Stimulated activated memory B cell treated with anti-CD40 and anti-IgM and Interleukin-4, amounts not matched to agents 10 μg/mL and 1 μg/mL and 100 μg/mL, for 72 hours (primary cell): Measurements from ENCODE around the gene IL21R.

Experiments
- ATAC-seq: fragments of 150-1000 bp; cut with Tn5 transposase; 2 replicates; pipeline ENCODE4 v1.10.0; 2021
- H3K27ac Mint-ChIP-seq: one replicate; pipeline ENCODE4 v1.8.0; 2022; ENCODE audit warnings: mild to moderate bottlenecking, mixed read lengths
- H3K27me3 Mint-ChIP-seq: one replicate; pipeline ENCODE4 v1.8.0; 2022; ENCODE audit warnings: mixed read lengths
- H3K36me3 Mint-ChIP-seq: one replicate; pipeline ENCODE4 v1.8.0; 2022; ENCODE audit warnings: mixed read lengths
- H3K4me1 Mint-ChIP-seq: one replicate; pipeline ENCODE4 v1.8.0; 2022; ENCODE audit warnings: mixed read lengths
- H3K4me3 Mint-ChIP-seq: one replicate; pipeline ENCODE4 v1.8.0; 2022; ENCODE audit warnings: mild to moderate bottlenecking, moderate library complexity, mixed read lengths
- H3K9me3 Mint-ChIP-seq: one replicate; pipeline ENCODE4 v1.8.0; 2022; ENCODE audit warnings: mixed read lengths

The IL21R gene

GRCh38 chr16:27401768-27402568 is at the start of gene IL21R:
IL21R (plus strand) TSS chr16:27402174; CDS start chr16:27430072, 27,898 bp downstream.
- ATAC-seq: peak; percentile 80

GRCh38 chr16:27353853-27354252 is 48.1 kb upstream of the IL21R start:
- H3K4me1 Mint-ChIP-seq: no peaks in the 10 kb centered on the region
- no peaks in the 10 kb centered on the region for H3K27me3 Mint-ChIP-seq
- peaks cover 1% of the 10 kb centered on the region for H3K9me3 Mint-ChIP-seq
- peaks cover 92% of the 10 kb centered on the region for H3K36me3 Mint-ChIP-seq
- no peak overlapping the region for H3K4me3 Mint-ChIP-seq
- no peak overlapping the region for H3K27ac Mint-ChIP-seq
- no peak for ATAC-seq

More at GRCh38 chr16:27401768-27402568, at the start of gene IL21R:
- peaks cover 6% of the 10 kb centered on the region for H3K9me3 Mint-ChIP-seq
- H3K27me3 Mint-ChIP-seq: no peaks in the 10 kb centered on the region
- H3K4me1 Mint-ChIP-seq: peaks cover 80% of the 10 kb centered on the region
- peak within 1 kb of the TSS; percentile 98 for H3K4me3 Mint-ChIP-seq
- peak within 1 kb of the TSS; percentile 94 for H3K27ac Mint-ChIP-seq
- H3K36me3 Mint-ChIP-seq: peaks cover 41% of the 10 kb centered on the region

- ATAC-seq: no peak
- Mint-ChIP-seq H3K27me3 (no peaks in the 10 kb centered on the region), H3K36me3 (peaks cover 83% of the 10 kb centered on the region), H3K4me1 (no peaks in the 10 kb centered on the region), H3K27ac (no peak overlapping the region), H3K4me3 (no peak overlapping the region), H3K9me3 (peaks cover 2% of the 10 kb centered on the region)
Measured at GRCh38 chr16:27355610-27356009, 46.4 kb upstream of the IL21R start.

- no peak for ATAC-seq
- peaks cover 83% of the 10 kb centered on the region for H3K36me3 Mint-ChIP-seq
- no peaks in the 10 kb centered on the region for H3K4me1 Mint-ChIP-seq
Measured at GRCh38 chr16:27356794-27357193, 45.2 kb upstream of the IL21R start.

GRCh38 chr16:27359051-27359450 is 42.9 kb upstream of the IL21R start:
- peaks cover 8% of the 10 kb centered on the region for H3K4me1 Mint-ChIP-seq
- H3K36me3 Mint-ChIP-seq: peaks cover 89% of the 10 kb centered on the region
- no peak overlapping the region for H3K4me3 Mint-ChIP-seq
- H3K27ac Mint-ChIP-seq: no peak overlapping the region
- no peaks in the 10 kb centered on the region for H3K27me3 Mint-ChIP-seq
- ATAC-seq: no peak
- H3K9me3 Mint-ChIP-seq: peaks cover 2% of the 10 kb centered on the region

More at GRCh38 chr16:27356794-27357193, 45.2 kb upstream of the IL21R start:
- Mint-ChIP-seq H3K4me3 (no peak overlapping the region), H3K9me3 (peaks cover 2% of the 10 kb centered on the region), H3K27ac (no peak overlapping the region), H3K27me3 (no peaks in the 10 kb centered on the region)

- H3K4me3 Mint-ChIP-seq: no peak overlapping the region
- H3K27ac Mint-ChIP-seq: no peak overlapping the region
- no peaks in the 10 kb centered on the region for H3K27me3 Mint-ChIP-seq
- ATAC-seq: no peak
- H3K4me1 Mint-ChIP-seq: peaks cover 13% of the 10 kb centered on the region
- H3K36me3 Mint-ChIP-seq: peaks cover 90% of the 10 kb centered on the region
- peaks cover 2% of the 10 kb centered on the region for H3K9me3 Mint-ChIP-seq
Measured at GRCh38 chr16:27359615-27360014, 42.4 kb upstream of the IL21R start.

- H3K9me3 Mint-ChIP-seq: peaks cover 2% of the 10 kb centered on the region
- peaks cover 20% of the 10 kb centered on the region for H3K4me1 Mint-ChIP-seq
- no peak overlapping the region for H3K27ac Mint-ChIP-seq
- H3K36me3 Mint-ChIP-seq: peaks cover 74% of the 10 kb centered on the region
- no peak overlapping the region for H3K4me3 Mint-ChIP-seq
- ATAC-seq: no peak
- H3K27me3 Mint-ChIP-seq: no peaks in the 10 kb centered on the region
Measured at GRCh38 chr16:27361987-27362386, 40.0 kb upstream of the IL21R start.

- peaks cover 2% of the 10 kb centered on the region for H3K9me3 Mint-ChIP-seq
Measured at GRCh38 chr16:27362570-27363245, 39.3 kb upstream of the IL21R start.

GRCh38 chr16:27363246-27363632 is 38.7 kb upstream of the IL21R start:
- no peak for ATAC-seq
- H3K9me3 Mint-ChIP-seq: peaks cover 2% of the 10 kb centered on the region
- H3K27ac Mint-ChIP-seq: peak overlapping the region; percentile 57
- H3K36me3 Mint-ChIP-seq: peaks cover 63% of the 10 kb centered on the region
- H3K4me3 Mint-ChIP-seq: no peak overlapping the region
- H3K4me1 Mint-ChIP-seq: peaks cover 31% of the 10 kb centered on the region
- H3K27me3 Mint-ChIP-seq: no peaks in the 10 kb centered on the region

More at GRCh38 chr16:27362570-27363245, 39.3 kb upstream of the IL21R start:
- Mint-ChIP-seq H3K4me3 (no peak overlapping the region), H3K27ac (no peak overlapping the region), H3K4me1 (peaks cover 26% of the 10 kb centered on the region), H3K36me3 (peaks cover 68% of the 10 kb centered on the region), H3K27me3 (no peaks in the 10 kb centered on the region)
- no peak for ATAC-seq

- H3K27ac Mint-ChIP-seq: peak overlapping the region; percentile 57
- peaks cover 2% of the 10 kb centered on the region for H3K9me3 Mint-ChIP-seq
- no peak overlapping the region for H3K4me3 Mint-ChIP-seq
- peaks cover 37% of the 10 kb centered on the region for H3K4me1 Mint-ChIP-seq
- ATAC-seq: no peak
- no peaks in the 10 kb centered on the region for H3K27me3 Mint-ChIP-seq
- H3K36me3 Mint-ChIP-seq: peaks cover 57% of the 10 kb centered on the region
Measured at GRCh38 chr16:27363797-27364196, 38.2 kb upstream of the IL21R start.

- H3K4me3 Mint-ChIP-seq: no peak overlapping the region
- no peak overlapping the region for H3K27ac Mint-ChIP-seq
- H3K4me1 Mint-ChIP-seq: peaks cover 38% of the 10 kb centered on the region
- H3K36me3 Mint-ChIP-seq: peaks cover 49% of the 10 kb centered on the region
- H3K9me3 Mint-ChIP-seq: no peaks in the 10 kb centered on the region
- H3K27me3 Mint-ChIP-seq: no peaks in the 10 kb centered on the region
- ATAC-seq: no peak
Measured at GRCh38 chr16:27364493-27365141, 37.4 kb upstream of the IL21R start.

- H3K27ac Mint-ChIP-seq: no peak overlapping the region
- H3K4me3 Mint-ChIP-seq: no peak overlapping the region
- no peaks in the 10 kb centered on the region for H3K27me3 Mint-ChIP-seq
- H3K4me1 Mint-ChIP-seq: peaks cover 38% of the 10 kb centered on the region
- no peak for ATAC-seq
- peaks cover 3% of the 10 kb centered on the region for H3K9me3 Mint-ChIP-seq
- peaks cover 49% of the 10 kb centered on the region for H3K36me3 Mint-ChIP-seq
Measured at GRCh38 chr16:27365142-27366089, 36.6 kb upstream of the IL21R start.

GRCh38 chr16:27366687-27367460 is 35.1 kb upstream of the IL21R start:
- peak overlapping the region; percentile 95 for H3K27ac Mint-ChIP-seq
- H3K9me3 Mint-ChIP-seq: peaks cover 3% of the 10 kb centered on the region
- peak; percentile 35 for ATAC-seq
- H3K4me1 Mint-ChIP-seq: peaks cover 38% of the 10 kb centered on the region
- H3K27me3 Mint-ChIP-seq: no peaks in the 10 kb centered on the region
- peaks cover 35% of the 10 kb centered on the region for H3K36me3 Mint-ChIP-seq
- peak overlapping the region; percentile 48 for H3K4me3 Mint-ChIP-seq
